Activated T-cell treated with anti-CD3 and anti-CD28 coated beads for 24 hours (primary cell): ENCODE data around the gene CCDC181.
A peak's percentile ranks its signal among the peaks of the same experiment; 100 is the strongest.
"Not testable (repeated sequence)": the region's sequence is repeated elsewhere in the genome, so short reads cannot be mapped to it uniquely, and the experiment has no call there.

ENCODE experiments used
- DNase-seq: peaks from one replicate; pipeline ENCODE4 v3.0.0-alpha.2; 2020; ENCODE audit warnings: low read depth

Gene CCDC181

GRCh38 chr1:169427081-169427641 lies at the start of gene CCDC181:
CCDC181 (minus strand) TSS chr1:169427474; CDS start chr1:169424927, 2,547 bp downstream.
- peak; percentile 48 for DNase-seq

- DNase-seq, result no peak
Measured at GRCh38 chr1:169475806-169476387, 48.6 kb upstream of the CCDC181 start.

GRCh38 chr1:169474302-169474995 lies 47.2 kb upstream of the CCDC181 start:
- DNase-seq, result no peak

GRCh38 chr1:169473347-169473746 lies 46.1 kb upstream of the CCDC181 start:
- no peak for DNase-seq

- no peak for DNase-seq
Measured at GRCh38 chr1:169472738-169473137, 45.5 kb upstream of the CCDC181 start.

- no peak for DNase-seq
Measured at GRCh38 chr1:169468982-169469381, 41.7 kb upstream of the CCDC181 start.

GRCh38 chr1:169466259-169467230 lies 39.3 kb upstream of the CCDC181 start:
- DNase-seq, result no peak

GRCh38 chr1:169465281-169465680 lies 38.0 kb upstream of the CCDC181 start:
- no peak for DNase-seq

- DNase-seq, result no peak
Measured at GRCh38 chr1:169462385-169462784, 35.1 kb upstream of the CCDC181 start.

- DNase-seq, result no peak
Measured at GRCh38 chr1:169461390-169462000, 34.2 kb upstream of the CCDC181 start.

- no peak for DNase-seq
Measured at GRCh38 chr1:169460191-169460833, 33.0 kb upstream of the CCDC181 start.

GRCh38 chr1:169457443-169457842 lies 30.2 kb upstream of the CCDC181 start:
- DNase-seq, result no peak

- no peak for DNase-seq
Measured at GRCh38 chr1:169456029-169456428, 28.8 kb upstream of the CCDC181 start.

GRCh38 chr1:169452921-169453320 lies 25.6 kb upstream of the CCDC181 start:
- no peak for DNase-seq

GRCh38 chr1:169451218-169451824 lies 24.0 kb upstream of the CCDC181 start:
- no peak for DNase-seq

- DNase-seq, result no peak
Measured at GRCh38 chr1:169443923-169444322, 16.6 kb upstream of the CCDC181 start.

GRCh38 chr1:169426174-169426705 lies 1.0 kb downstream of the CCDC181 start:
- no peak for DNase-seq

GRCh38 chr1:169421309-169421708 lies 6.0 kb downstream of the CCDC181 start:
- DNase-seq, result no peak

GRCh38 chr1:169414952-169415351 lies 12.3 kb downstream of the CCDC181 start:
- no peak for DNase-seq

- DNase-seq, result not testable (repeated sequence)
Measured at GRCh38 chr1:169408340-169408739, 18.9 kb downstream of the CCDC181 start.

- DNase-seq, result not testable (repeated sequence)
Measured at GRCh38 chr1:169402578-169402977, 24.7 kb downstream of the CCDC181 start.
